ENCODE results near the gene GSTM2. TPM values are rescaled to one million over a fixed set of nuclear protein-coding genes. Genes with fewer than 3 reads are reported as not detected.
A peak's percentile ranks its signal among the peaks of the same experiment; 100 is the strongest.
"Not testable (repeated sequence)": the region's sequence is repeated elsewhere in the genome, so short reads cannot be mapped to it uniquely, and the experiment has no call there.

Gene GSTM2
- total RNA-seq, 1 donor from 2014 or later = 68.4 TPM

GRCh38 chr1:109678637-109679036 lies 10.8 kb downstream of the GSTM2 start:
- not testable (repeated sequence) for DNase-seq

- DNase-seq = not testable (repeated sequence)
Measured at GRCh38 chr1:109684777-109685176, 16.9 kb downstream of the GSTM2 start.

- DNase-seq = not testable (repeated sequence)
Measured at GRCh38 chr1:109685399-109685798, 17.5 kb downstream of the GSTM2 start.

- DNase-seq = not testable (repeated sequence)
Measured at GRCh38 chr1:109685890-109686289, 18.0 kb downstream of the GSTM2 start.

GRCh38 chr1:109687109-109687508 lies 19.3 kb downstream of the GSTM2 start:
- not testable (repeated sequence) for DNase-seq

GRCh38 chr1:109687641-109688499 lies 20.0 kb downstream of the GSTM2 start, which contains the start of gene GSTM1:
Gene GSTM1, plus strand, starts transcription at chr1:109687817. Its CDS starts 57 bp downstream, at chr1:109687874.
- no peak for DNase-seq

GRCh38 chr1:109689844-109690405 lies 22.1 kb downstream of the GSTM2 start:
- no peak for DNase-seq

- no peak for DNase-seq
Measured at GRCh38 chr1:109691759-109692158, 23.9 kb downstream of the GSTM2 start.

GRCh38 chr1:109694400-109694799 lies 26.5 kb downstream of the GSTM2 start:
- not testable (repeated sequence) for DNase-seq

- not testable (repeated sequence) for DNase-seq
Measured at GRCh38 chr1:109695138-109695537, 27.3 kb downstream of the GSTM2 start.

- DNase-seq = no peak
Measured at GRCh38 chr1:109697066-109697465, 29.2 kb downstream of the GSTM2 start.

GRCh38 chr1:109697861-109698260 lies 30.0 kb downstream of the GSTM2 start:
- not testable (repeated sequence) for DNase-seq

- not testable (repeated sequence) for DNase-seq
Measured at GRCh38 chr1:109702940-109703339, 35.1 kb downstream of the GSTM2 start.

- no peak for DNase-seq
Measured at GRCh38 chr1:109704173-109704572, 36.3 kb downstream of the GSTM2 start.

- DNase-seq = no peak
Measured at GRCh38 chr1:109705411-109705810, 37.6 kb downstream of the GSTM2 start.

GRCh38 chr1:109708949-109709348 lies 41.1 kb downstream of the GSTM2 start:
- DNase-seq = not testable (repeated sequence)

GRCh38 chr1:109709822-109710221 lies 42.0 kb downstream of the GSTM2 start:
- DNase-seq = not testable (repeated sequence)

- DNase-seq = peak; percentile 25
Measured at GRCh38 chr1:109711593-109712320, 43.9 kb downstream of the GSTM2 start, which contains the start of gene GSTM5. Gene GSTM5, plus strand, starts transcription at chr1:109712251. Its CDS starts 62 bp downstream, at chr1:109712313.

- DNase-seq = no peak
Measured at GRCh38 chr1:109712321-109712864, 44.5 kb downstream of the GSTM2 start.

- no peak for DNase-seq
Measured at GRCh38 chr1:109713636-109714035, 45.8 kb downstream of the GSTM2 start.

- DNase-seq = no peak
Measured at GRCh38 chr1:109714661-109715372, 47.0 kb downstream of the GSTM2 start.

- DNase-seq = no peak
Measured at GRCh38 chr1:109716121-109716520, 48.3 kb downstream of the GSTM2 start.

Measured in skin of body (tissue), 2 donors.